ENCODE results near the gene BSDC1. TPM values are rescaled to one million over a fixed set of nuclear protein-coding genes. Genes with fewer than 3 reads are reported as not detected.
A peak's percentile ranks its signal among the peaks of the same experiment; 100 is the strongest.

Gene BSDC1
- total RNA-seq, 1 donor from 2014 or later: 93.6 TPM

DNA sequence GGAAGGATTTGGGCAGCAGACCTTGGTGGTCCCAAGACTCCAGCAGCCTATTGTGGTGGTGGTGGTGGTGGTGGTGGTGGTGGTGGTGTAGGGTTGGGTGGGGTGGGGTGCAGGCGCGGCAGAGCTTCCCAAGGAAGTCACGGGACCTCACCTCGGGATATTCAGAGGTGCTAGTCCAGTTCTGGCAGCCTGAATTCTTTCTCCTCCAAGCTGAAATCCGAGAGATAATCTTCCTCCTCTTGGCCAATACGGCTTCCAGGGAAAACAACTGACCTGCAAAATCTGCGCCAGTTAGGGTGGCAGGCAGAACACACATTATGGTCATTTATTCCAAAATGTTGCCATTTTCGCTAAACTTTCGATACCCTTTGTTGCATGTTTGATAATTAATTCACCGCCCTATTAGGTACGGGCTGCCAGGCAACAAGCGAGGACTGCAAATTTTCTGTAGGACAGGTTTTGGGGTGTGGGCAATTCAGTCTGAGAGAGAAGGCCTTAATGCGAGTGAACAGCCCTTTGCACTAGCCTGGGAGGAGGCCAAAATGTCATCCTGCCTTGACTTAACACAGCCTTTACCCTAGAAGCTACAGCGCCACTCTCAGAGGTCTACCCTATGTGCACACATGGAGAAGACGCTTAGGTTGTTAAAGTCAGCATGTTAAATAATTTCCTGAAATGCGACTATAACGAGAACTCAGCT, 33.2 kb upstream of the BSDC1 start:
- Mint-ChIP-seq H3K36me3 (ENCODE audit: insufficient read depth) (no peaks in the 10 kb centered on the region), H3K9me3 (ENCODE audit: low read depth) (no peaks in the 10 kb centered on the region), H3K4me3 (ENCODE audit: low read depth) (no peak overlapping the region), H3K27me3 (peaks cover 17% of the 10 kb centered on the region), H3K4me1 (ENCODE audit: low read depth) (no peaks in the 10 kb centered on the region), H3K27ac (no peak overlapping the region)
- TF ChIP-seq, protein P1, sequence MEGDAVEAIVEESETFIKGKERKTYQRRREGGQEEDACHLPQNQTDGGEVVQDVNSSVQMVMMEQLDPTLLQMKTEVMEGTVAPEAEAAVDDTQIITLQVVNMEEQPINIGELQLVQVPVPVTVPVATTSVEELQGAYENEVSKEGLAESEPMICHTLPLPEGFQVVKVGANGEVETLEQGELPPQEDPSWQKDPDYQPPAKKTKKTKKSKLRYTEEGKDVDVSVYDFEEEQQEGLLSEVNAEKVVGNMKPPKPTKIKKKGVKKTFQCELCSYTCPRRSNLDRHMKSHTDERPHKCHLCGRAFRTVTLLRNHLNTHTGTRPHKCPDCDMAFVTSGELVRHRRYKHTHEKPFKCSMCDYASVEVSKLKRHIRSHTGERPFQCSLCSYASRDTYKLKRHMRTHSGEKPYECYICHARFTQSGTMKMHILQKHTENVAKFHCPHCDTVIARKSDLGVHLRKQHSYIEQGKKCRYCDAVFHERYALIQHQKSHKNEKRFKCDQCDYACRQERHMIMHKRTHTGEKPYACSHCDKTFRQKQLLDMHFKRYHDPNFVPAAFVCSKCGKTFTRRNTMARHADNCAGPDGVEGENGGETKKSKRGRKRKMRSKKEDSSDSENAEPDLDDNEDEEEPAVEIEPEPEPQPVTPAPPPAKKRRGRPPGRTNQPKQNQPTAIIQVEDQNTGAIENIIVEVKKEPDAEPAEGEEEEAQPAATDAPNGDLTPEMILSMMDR (IDR thresholded peaks at IDR 0.05; ENCODE audit: unreplicated experiment): no peak
- DNase-seq (ENCODE audit: low spot score, unreplicated experiment): no peak

DNA sequence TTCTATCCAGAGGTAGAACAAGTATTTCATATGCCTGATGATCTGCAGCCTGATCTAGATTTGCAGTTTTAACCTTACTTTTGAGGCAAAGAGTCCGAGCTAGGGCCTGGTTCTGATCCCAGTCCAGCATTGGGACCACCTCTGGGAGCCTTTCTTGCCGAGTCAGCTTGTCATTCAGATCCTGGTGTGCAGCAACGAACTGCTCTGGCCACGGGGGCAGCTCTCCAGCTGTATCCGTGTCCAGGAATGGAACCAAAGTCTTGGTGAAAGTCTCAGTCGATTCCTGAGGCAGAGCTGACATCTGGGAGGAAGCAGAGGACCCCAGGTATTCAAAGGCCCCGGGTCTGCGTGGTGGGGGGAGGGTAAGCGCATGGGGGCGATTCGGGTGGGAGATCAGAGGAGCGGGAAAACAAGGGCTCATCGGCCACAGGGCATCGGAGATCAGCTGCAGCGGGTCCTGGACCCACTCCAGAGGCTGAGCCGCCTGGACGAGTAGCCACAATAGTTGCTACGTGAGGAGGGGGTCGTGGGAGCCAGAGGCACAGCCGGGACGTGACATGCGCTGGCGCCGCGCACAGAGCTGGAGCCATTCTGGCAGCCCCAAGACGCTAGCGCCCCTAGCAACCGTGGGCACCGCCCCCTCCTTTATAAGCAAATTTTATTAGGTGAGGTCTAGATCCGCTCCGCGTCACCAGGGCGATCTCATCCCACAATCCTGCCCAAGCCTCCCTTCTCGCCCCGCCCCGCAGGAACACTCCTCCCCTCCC, 32.4 kb upstream of the BSDC1 start:
- TF ChIP-seq, protein P1 (IDR thresholded peaks at IDR 0.05; ENCODE audit: unreplicated experiment): no peak
- Mint-ChIP-seq H3K4me3 (ENCODE audit: low read depth) (no peak overlapping the region), H3K9me3 (ENCODE audit: low read depth) (no peaks in the 10 kb centered on the region), H3K4me1 (ENCODE audit: low read depth) (no peaks in the 10 kb centered on the region), H3K36me3 (ENCODE audit: insufficient read depth) (no peaks in the 10 kb centered on the region), H3K27me3 (peaks cover 17% of the 10 kb centered on the region), H3K27ac (no peak overlapping the region)
- DNase-seq (ENCODE audit: low spot score, unreplicated experiment): no peak

DNA sequence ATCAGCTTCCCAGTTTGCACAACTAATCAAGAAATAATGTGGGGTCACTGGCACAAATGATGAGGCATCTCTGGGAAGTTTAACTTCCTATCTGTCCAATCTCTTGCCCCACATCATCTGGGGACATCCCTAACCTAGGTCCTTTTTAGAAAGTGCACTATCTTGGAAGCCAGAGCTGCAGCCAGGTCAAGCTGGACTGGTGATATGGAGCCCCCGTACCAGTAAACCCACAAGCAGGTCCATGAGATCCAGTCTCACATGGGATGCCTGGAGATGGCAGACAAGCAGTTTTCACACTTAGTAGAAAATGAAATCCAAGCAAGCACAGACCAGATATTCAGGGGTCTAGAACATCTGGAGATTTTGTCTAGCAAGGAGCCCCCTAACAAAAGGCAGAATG, 27.5 kb upstream of the BSDC1 start:
- Mint-ChIP-seq H3K27me3 (peaks cover 7% of the 10 kb centered on the region), H3K36me3 (ENCODE audit: insufficient read depth) (no peaks in the 10 kb centered on the region), H3K4me1 (ENCODE audit: low read depth) (no peaks in the 10 kb centered on the region), H3K27ac (no peak overlapping the region), H3K4me3 (ENCODE audit: low read depth) (no peak overlapping the region), H3K9me3 (ENCODE audit: low read depth) (peaks cover 4% of the 10 kb centered on the region)
- TF ChIP-seq, protein P1 (IDR thresholded peaks at IDR 0.05; ENCODE audit: unreplicated experiment): no peak
- no peak for DNase-seq (ENCODE audit: low spot score, unreplicated experiment)

DNA sequence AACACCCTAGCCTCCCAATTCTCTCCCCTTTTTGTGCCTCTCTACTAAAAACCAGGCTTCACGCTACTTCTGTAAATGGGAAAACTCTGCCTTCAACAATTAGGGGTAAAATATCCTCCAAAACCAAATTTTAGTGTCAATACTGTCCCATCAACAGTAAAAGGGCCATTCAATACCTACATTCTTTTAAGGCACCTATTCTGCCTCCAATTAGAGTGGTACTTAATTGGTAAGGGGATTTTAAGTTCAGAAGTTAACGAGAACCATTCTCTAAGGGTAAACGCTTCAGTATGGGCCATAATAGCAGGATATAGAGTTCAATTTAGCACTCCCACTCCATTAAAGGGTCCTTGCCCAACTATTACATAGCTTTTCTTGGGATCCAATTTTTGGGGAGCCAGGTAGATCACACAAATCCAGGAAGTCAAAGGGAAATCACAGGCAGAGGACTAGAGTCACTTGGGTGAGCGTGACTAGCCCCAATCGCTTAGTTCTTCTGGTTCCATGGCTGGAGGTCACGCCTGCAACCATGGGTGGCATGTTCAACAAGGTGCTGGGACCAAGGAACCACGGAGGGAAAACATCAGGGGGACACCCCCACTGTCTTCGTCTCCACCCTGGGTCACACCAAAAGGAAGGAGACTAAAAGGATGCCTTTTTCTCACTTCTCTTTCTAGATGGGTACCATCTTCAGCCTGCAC, 20.1 kb upstream of the BSDC1 start:
- Mint-ChIP-seq H3K4me3 (ENCODE audit: low read depth) (no peak overlapping the region), H3K4me1 (ENCODE audit: low read depth) (no peaks in the 10 kb centered on the region), H3K27me3 (no peaks in the 10 kb centered on the region), H3K9me3 (ENCODE audit: low read depth) (peaks cover 17% of the 10 kb centered on the region), H3K27ac (no peak overlapping the region), H3K36me3 (ENCODE audit: insufficient read depth) (peaks cover 4% of the 10 kb centered on the region)
- TF ChIP-seq, protein P1 (IDR thresholded peaks at IDR 0.05; ENCODE audit: unreplicated experiment): no peak
- no peak for DNase-seq (ENCODE audit: low spot score, unreplicated experiment)

DNA sequence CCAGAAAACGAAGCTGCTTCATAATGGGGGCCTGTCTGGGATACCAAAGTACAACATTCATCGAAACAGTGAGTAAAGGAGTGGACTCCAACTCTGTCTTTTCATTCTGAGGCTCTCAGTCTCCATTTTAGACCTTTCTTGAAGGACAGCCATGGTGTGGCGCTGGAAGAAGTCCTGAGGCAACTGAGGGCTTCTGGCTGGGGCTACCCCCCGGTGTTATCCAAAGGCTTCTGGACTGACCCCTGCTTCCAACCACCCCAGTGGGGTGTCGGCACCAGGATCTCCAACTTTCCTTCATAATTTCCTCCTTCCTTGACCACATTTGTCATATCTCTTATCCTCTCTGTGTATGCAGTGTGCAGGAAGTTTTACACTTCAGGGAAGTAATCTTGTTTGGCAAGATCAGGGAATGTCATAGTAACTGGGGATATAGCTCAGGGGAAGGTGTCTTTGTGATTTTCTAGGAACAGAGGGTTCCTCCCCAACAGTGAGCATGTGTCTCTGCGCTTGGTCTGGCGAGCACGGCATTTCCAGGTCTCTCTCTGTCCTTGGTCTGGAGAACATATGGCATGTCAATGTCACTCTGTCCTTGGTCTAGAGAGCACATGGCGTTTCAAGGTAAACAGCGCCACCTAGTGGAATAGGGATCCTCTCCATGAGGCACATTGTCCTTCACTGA, 19.4 kb upstream of the BSDC1 start:
- TF ChIP-seq, protein P1 (IDR thresholded peaks at IDR 0.05; ENCODE audit: unreplicated experiment): peak; percentile 50
- Mint-ChIP-seq H3K4me1 (ENCODE audit: low read depth) (no peaks in the 10 kb centered on the region), H3K4me3 (ENCODE audit: low read depth) (no peak overlapping the region), H3K9me3 (ENCODE audit: low read depth) (peaks cover 17% of the 10 kb centered on the region), H3K36me3 (ENCODE audit: insufficient read depth) (peaks cover 4% of the 10 kb centered on the region), H3K27me3 (no peaks in the 10 kb centered on the region), H3K27ac (no peak overlapping the region)
- no peak for DNase-seq (ENCODE audit: low spot score, unreplicated experiment)
